GM11168 (cell line): ENCODE results near the gene LTA4H.

Source experiments
- in situ Hi-C: fragments of 300-500 bp; cut with MboI; formaldehyde crosslinking; loops from one replicate; pipeline ENCODE4 v1.12.0; 2022; ENCODE audit warnings: low sequenced_read_pairs; ENCODE audit not compliant: unreplicated experiment

LTA4H gene

GRCh38 chr12:96061323-96061722 is 25.9 kb upstream of the LTA4H start:
- in situ Hi-C loops, result loop anchor here (10.0 kb wide), 1 partner anchor 453 kb away; no protein-coding TSS in a partner anchor

GRCh38 chr12:96060041-96060440 is 24.7 kb upstream of the LTA4H start:
- in situ Hi-C loops, result loop anchor here (10.0 kb wide), 1 partner anchor 455 kb away; no protein-coding TSS in a partner anchor

GRCh38 chr12:96057986-96058553 is 22.7 kb upstream of the LTA4H start:
- in situ Hi-C loops, result no loop called here

- in situ Hi-C loops, result no loop called here
Measured at GRCh38 chr12:96056646-96057455, 21.5 kb upstream of the LTA4H start.

- in situ Hi-C loops, result no loop called here
Measured at GRCh38 chr12:96054244-96054610, 18.8 kb upstream of the LTA4H start.

- in situ Hi-C loops, result no loop called here
Measured at GRCh38 chr12:96053476-96054243, 18.3 kb upstream of the LTA4H start.

GRCh38 chr12:96051756-96052485 is 16.5 kb upstream of the LTA4H start:
- in situ Hi-C loops, result no loop called here

GRCh38 chr12:96050139-96050538 is 14.8 kb upstream of the LTA4H start:
- in situ Hi-C loops, result no loop called here

GRCh38 chr12:96049101-96049500 is 13.7 kb upstream of the LTA4H start:
- in situ Hi-C loops, result loop anchor here (10.0 kb wide), 1 partner anchor 356 kb away; the partner anchor contains the start of gene CDK17

GRCh38 chr12:96048393-96048969 is 13.1 kb upstream of the LTA4H start:
- in situ Hi-C loops, result loop anchor here (10.0 kb wide), 1 partner anchor 356 kb away; the partner anchor contains the start of gene CDK17

- in situ Hi-C loops, result loop anchor here (10.0 kb wide), 1 partner anchor 357 kb away; the partner anchor contains the start of gene CDK17
Measured at GRCh38 chr12:96047229-96048211, 12.1 kb upstream of the LTA4H start.

GRCh38 chr12:96046543-96047228 is 11.3 kb upstream of the LTA4H start:
- in situ Hi-C loops, result loop anchor here (10.0 kb wide), 1 partner anchor 358 kb away; the partner anchor contains the start of gene CDK17

- in situ Hi-C loops, result loop anchor here (10.0 kb wide), 1 partner anchor 359 kb away; the partner anchor contains the start of gene CDK17
Measured at GRCh38 chr12:96045566-96045965, 10.2 kb upstream of the LTA4H start.

GRCh38 chr12:96044943-96045290 is 9.5 kb upstream of the LTA4H start:
- in situ Hi-C loops, result loop anchor here (10.0 kb wide), 1 partner anchor 360 kb away; the partner anchor contains the start of gene CDK17

GRCh38 chr12:96044017-96044942 is 8.9 kb upstream of the LTA4H start:
- in situ Hi-C loops, result loop anchor here (10.0 kb wide), 1 partner anchor 361 kb away; the partner anchor contains the start of gene CDK17

- in situ Hi-C loops, result loop anchor here (10.0 kb wide), 1 partner anchor 364 kb away; the partner anchor contains the start of gene CDK17
Measured at GRCh38 chr12:96041181-96041580, 5.8 kb upstream of the LTA4H start.
